Ishikawa (cell line): ENCODE results near the gene PNPLA6.

Source experiments
- MAX ChIP-seq: IDR thresholded peaks from 2 replicates; pipeline ENCODE4 v1.6.1; 2012
- REST ChIP-seq: IDR thresholded peaks from 2 replicates; pipeline ENCODE4 v1.6.1; 2012; ENCODE audit warnings: low read depth, mild to moderate bottlenecking
- TCF12 ChIP-seq: IDR thresholded peaks from 2 replicates; pipeline ENCODE4 v1.6.1; 2012; ENCODE audit warnings: low read depth
- TEAD4 ChIP-seq: IDR thresholded peaks from 2 replicates; pipeline ENCODE4 v1.6.1; 2012
- YY1 ChIP-seq: IDR thresholded peaks from 2 replicates; pipeline ENCODE4 v1.6.1; 2012; ENCODE audit warnings: low read depth

GRCh38 chr19:7534531-7535046 lies 928 bp upstream of the PNPLA6 start:
- TF ChIP-seq MAX (no peak), REST (no peak), YY1 (peak; percentile 82), TEAD4 (0 out of 2 replicates have a peak, but pooled peaks have one; percentile 33), TCF12 (no peak)
